Measurements from ENCODE around the gene MT3.
"Not testable (repeated sequence)": the region's sequence is repeated elsewhere in the genome, so short reads cannot be mapped to it uniquely, and the experiment has no call there.

Gene MT3

GRCh38 chr16:56610017-56610608 lies 20.8 kb downstream of the MT3 start:
- DNase-seq = peak; percentile 41

DNA sequence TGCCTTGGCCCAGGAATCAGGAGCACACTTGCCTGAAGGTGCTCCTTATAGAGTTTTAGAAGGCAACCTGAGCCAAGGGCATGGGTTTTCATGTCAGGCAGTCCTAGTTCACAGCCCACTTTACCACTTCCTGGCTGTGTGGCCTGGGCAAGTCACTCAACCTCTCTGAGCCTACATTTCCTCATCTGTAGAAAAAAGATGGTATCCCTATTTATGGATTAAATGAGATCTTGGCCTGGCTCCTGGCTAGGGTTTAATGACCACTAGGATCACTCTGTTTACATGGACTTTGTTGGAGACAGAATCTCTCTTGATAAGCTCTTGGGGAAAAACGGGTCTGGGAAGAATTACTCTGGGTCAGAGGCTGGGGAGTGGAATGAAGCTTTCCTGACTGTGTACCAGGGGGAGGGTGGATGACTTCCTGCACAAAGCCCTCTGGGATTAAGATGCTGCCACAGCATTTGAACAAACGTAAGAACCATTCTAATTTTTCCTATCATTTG lies 21.3 kb downstream of the MT3 start:
- DNase-seq = no peak

DNA sequence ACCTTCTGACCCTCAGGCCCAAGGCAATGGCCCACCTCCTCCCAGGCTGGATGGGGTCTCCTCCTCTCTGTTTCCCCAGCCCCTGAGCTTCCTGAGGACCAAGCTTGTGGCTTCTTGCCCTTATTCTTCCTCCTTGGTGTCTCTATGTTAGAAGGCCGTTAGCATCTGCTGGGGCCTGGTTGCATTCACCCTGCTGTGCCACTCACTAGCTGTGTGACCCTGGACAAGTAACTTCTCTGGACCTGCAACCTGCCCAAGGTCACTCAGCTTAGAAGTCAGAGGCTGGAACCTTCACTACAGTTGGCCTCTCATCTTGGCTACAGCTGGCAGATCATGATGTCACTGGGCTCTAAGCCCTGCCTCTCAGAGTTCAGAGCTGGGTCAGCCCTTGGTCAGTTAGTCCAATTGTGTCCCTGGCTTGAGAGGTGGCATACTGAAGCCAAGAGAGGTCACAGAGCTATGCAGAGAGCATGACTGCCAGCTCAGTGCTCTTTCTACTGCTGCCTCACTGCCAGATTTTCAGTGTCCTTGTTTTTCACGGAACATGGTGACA lies 22.0 kb downstream of the MT3 start:
- no peak for DNase-seq

GRCh38 chr16:56613706-56614105 lies 24.4 kb downstream of the MT3 start:
- DNase-seq = no peak

GRCh38 chr16:56614549-56614991 lies 25.2 kb downstream of the MT3 start:
- DNase-seq = no peak

GRCh38 chr16:56615353-56615752 lies 26.0 kb downstream of the MT3 start:
- no peak for DNase-seq

GRCh38 chr16:56616608-56617211 lies 27.4 kb downstream of the MT3 start:
- no peak for DNase-seq

GRCh38 chr16:56617212-56618085 lies 28.1 kb downstream of the MT3 start:
- peak; percentile 62 for DNase-seq

- DNase-seq = no peak
Measured at GRCh38 chr16:56618138-56618537, 28.8 kb downstream of the MT3 start.

DNA sequence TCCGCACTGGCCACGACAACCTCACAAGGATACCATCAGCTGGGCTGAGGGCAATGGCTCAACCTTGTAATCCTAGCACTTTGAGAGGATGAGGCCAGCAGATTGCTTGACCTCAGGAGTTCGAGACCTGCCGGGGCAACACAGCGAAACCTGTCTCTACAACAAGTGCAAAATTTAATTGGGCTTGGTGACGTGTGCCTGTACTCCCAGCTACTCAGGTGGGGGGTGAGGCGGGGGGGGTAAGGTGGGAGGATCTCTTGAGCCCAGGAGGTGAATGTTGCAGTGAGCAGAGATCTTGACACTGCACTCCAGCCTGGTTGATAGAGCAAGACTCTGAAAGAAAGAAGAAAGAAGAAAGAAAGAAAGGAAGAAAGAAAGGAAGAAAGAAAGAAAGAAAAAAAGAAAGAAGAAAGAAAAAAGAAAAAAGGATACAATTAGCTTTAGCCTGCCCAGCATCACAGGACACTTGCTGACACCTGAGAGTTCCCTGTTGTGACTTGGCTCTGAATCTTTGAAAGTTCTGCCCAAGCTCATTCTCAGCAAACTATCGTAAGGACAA lies 31.1 kb downstream of the MT3 start:
- DNase-seq = no peak

DNA sequence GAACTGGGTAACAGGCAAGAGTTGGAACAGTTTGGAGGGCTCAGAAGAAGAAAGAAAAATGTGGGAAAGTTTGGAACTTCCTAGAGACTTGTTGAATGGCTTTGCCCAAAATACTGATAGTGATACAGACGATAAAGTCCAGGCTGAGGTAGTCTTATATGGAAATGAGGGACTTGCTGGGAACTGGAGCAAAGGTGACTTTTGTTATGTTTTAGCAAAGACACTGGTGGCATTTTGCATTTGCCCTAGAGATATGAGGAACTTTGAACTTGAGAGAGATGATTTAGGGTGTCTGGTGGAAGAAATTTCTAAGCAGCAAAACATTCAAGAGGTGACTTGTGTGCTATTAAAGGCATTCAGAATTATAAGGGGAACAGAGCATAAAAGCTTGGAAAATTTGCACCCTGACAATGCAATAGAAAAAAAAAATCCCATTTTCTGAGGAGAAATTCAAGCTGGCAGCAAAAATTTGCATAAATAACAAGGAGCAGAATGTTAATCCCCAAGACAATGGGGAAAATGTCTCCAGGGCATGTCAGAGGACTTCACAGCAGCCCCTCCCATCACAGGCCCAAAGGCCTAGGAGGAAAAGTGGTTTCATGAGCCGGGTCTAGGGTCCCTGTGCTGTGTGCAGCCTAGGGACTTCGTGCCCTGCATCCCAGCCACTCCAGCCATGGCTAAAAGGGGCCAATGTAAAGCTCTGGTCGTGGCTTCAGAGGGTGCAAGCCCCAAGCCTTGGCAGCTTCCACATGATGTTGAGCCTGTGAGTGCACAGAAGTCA lies 32.5 kb downstream of the MT3 start:
- not testable (repeated sequence) for DNase-seq

GRCh38 chr16:56623184-56623583 lies 33.9 kb downstream of the MT3 start:
- not testable (repeated sequence) for DNase-seq

- no peak for DNase-seq
Measured at GRCh38 chr16:56623637-56624036, 34.3 kb downstream of the MT3 start.

DNA sequence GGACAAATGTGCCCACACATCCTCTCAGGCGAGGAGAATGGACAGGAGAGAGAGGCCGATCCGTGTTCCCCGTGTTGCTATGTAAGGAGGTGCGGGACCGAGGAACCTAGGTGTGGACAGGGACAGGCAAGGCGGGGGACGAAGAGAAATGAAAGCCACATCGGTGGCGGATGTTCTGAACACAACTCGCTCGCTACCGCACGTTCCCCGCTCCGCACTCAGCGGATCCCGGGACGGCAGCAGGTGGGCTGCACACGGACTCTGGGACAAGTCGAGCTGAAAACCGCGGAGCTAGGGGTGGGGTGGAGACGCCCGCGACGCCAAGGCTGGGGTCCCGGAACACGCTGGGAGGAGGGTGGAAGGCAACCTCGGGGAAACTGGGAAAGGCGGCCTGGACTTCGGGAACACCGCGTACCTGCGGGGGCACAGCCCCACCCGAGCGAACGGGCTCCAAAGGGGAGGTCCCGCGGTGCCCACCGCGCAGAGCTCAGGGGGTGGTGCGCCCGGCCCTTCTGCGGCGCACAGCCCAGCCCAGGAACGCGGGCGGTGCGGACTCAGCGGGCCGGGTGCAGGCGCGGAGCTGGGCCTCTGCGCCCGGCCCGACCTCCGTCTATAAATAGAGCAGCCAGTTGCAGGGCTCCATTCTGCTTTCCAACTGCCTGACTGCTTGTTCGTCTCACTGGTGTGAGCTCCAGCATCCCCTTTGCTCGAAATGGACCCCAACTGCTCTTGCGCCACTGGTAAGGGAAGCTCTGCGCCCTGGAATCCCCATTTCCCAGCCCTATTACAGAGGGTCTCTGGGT lies 36.0 kb downstream of the MT3 start, which contains the start of gene MT1E:
MT1E (plus strand) TSS at position 642 of the 803 bp plus-strand sequence; CDS start at position 713, 71 bp downstream.
- DNase-seq = peak; percentile 77

GRCh38 chr16:56625943-56626654 lies 36.8 kb downstream of the MT3 start:
- DNase-seq = no peak

DNA sequence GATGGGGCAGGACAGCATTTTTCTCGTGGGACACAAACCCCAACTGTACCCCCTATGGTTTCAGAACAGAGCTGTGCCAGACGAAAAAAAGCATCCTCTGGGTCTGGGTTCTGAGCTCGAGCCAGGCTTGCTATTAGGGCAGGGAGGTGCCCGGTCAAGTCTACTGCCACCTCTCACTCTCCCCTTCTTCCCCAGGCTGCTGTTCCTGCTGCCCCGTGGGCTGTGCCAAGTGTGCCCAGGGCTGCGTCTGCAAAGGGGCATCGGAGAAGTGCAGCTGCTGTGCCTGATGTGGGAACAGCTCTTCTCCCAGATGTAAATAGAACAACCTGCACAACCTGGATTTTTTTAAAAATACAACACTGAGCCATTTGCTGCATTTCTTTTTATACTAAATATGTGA lies 37.4 kb downstream of the MT3 start:
- DNase-seq = no peak

- no peak for DNase-seq
Measured at GRCh38 chr16:56628486-56629350, 39.4 kb downstream of the MT3 start.

DNA sequence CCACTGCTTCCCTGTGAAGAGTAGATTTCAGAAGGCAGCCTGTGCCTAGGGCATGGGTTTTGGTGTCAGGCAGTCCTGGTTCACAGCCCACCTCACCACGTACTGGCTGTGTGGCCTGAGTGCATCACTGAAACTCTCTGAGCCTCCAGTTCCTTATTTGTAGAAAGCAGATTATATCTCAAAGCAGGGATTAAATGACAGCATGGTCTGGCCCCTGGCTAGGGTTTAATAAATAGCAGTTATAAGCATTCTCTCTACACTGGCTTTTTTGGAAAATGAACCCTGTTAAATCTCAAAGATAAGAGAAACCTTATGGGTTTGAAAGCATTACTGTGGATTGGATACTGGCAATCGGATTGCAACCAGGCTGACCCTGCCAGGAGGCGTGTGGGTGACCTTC lies 40.2 kb downstream of the MT3 start:
- DNase-seq = no peak

DNA sequence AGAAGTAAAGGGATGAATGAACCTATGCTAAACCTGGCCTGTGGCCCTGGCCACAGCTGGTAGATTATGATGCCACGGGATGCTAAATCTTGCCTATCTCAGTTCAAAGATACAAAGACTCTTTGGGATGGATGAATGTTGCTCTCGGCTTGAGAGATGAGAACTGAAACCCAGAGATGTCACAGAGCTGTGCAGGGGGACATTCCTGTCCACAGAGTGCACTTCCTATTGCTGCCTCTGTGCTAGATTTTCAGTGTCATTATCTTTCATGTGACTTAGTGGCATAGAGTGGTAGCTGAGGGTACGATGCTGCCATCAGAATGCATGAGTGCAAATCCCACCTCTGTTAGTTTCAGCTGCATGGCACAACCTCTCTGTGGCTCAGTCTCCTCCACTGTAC lies 40.8 kb downstream of the MT3 start:
- no peak for DNase-seq

DNA sequence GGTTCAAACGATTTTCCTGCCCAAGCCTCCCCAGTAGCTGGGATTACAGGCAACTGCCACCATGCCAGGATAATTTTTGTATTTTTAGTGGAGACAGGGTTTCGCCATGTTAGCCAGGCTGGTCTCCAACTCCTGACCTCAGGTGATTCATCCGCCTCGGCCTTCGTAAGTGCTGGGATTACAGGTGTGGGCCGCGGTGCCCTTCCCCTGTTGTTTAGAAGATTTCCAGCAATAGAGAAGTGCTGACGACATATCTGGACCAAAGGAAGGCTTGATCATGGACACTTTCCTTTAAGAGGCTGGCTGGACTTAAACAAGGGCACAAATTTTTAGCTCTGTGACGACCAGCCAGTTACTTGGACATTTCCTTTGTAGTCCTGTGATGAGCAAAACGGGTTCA lies 41.9 kb downstream of the MT3 start:
- no peak for DNase-seq

Data from retina (tissue), 1 donor.